GM23338 (cell line): ENCODE data around the gene BICC1. TPM values are rescaled to one million over a fixed set of nuclear protein-coding genes. Genes with fewer than 3 reads are reported as not detected.

ENCODE experiments used
- ATAC-seq: fragments of 200-7000 bp; cut with Tn5 transposase; 3 replicates; pipeline ENCODE4 v1.9.1; 2020
- DNase-seq: peaks from one replicate; pipeline ENCODE4 v3.0.0-alpha.2; 2015; ENCODE audit warnings: low spot score
- H2AFZ ChIP-seq: fragments of 200-600 bp; sonication (generic); 2 replicates; pipeline ENCODE4 v1.8.0; 2016; ENCODE audit warnings: antibody characterized with exemption, mild to moderate bottlenecking, moderate library complexity
- H3F3A ChIP-seq: fragments of 200-600 bp; sonication (generic); replicated peaks from 2 replicates; pipeline ENCODE4 v1.8.0; 2017; ENCODE audit warnings: antibody characterized with exemption, mixed run types, low read depth
- H3K27ac ChIP-seq: fragments of 200-600 bp; sonication (generic); 2 replicates; pipeline ENCODE4 v1.6.1; 2016; ENCODE audit warnings: low read depth
- H3K27me3 ChIP-seq: fragments of 200-600 bp; sonication (generic); 2 replicates; pipeline ENCODE4 v1.8.0; 2016; ENCODE audit warnings: mild to moderate bottlenecking, mixed run types, moderate library complexity; ENCODE audit not compliant: insufficient read depth
- H3K36me3 ChIP-seq: fragments of 200-600 bp; sonication (generic); 2 replicates; pipeline ENCODE4 v1.8.0; 2016; ENCODE audit warnings: mild to moderate bottlenecking; ENCODE audit not compliant: insufficient read depth
- H3K4me1 ChIP-seq: fragments of 200-600 bp; sonication (generic); 2 replicates; pipeline ENCODE4 v1.8.0; 2016; ENCODE audit warnings: mild to moderate bottlenecking, moderate library complexity; ENCODE audit not compliant: insufficient read depth
- H3K4me2 ChIP-seq: fragments of 200-600 bp; sonication (generic); 2 replicates; pipeline ENCODE4 v1.7.1; 2017; ENCODE audit warnings: mixed run types
- H3K4me3 ChIP-seq: fragments of 200-600 bp; sonication (generic); 2 replicates; pipeline ENCODE4 v1.6.1; 2016; ENCODE audit warnings: mixed run types
- H3K79me2 ChIP-seq: fragments of 200-600 bp; sonication (generic); replicated peaks from 2 replicates; pipeline ENCODE4 v1.8.0; 2017; ENCODE audit warnings: mild to moderate bottlenecking; ENCODE audit not compliant: insufficient read depth
- H3K9me2 ChIP-seq: fragments of 200-600 bp; sonication (generic); 2 replicates; pipeline ENCODE4 v1.8.0; 2017; ENCODE audit not compliant: insufficient read depth
- H4K20me1 ChIP-seq: fragments of 200-600 bp; sonication (generic); replicated peaks from 2 replicates; pipeline ENCODE4 v1.8.0; 2017; ENCODE audit warnings: mild to moderate bottlenecking; ENCODE audit not compliant: insufficient read depth
- H3K27ac Mint-ChIP-seq: 2 replicates; pipeline ENCODE4 v1.8.0; 2020; ENCODE audit warnings: inconsistent platforms, mild to moderate bottlenecking, moderate library complexity, mixed read lengths
- H3K27me3 Mint-ChIP-seq: 3 replicates; pipeline ENCODE4 v1.8.0; 2022; ENCODE audit warnings: low read depth, mild to moderate bottlenecking, moderate library complexity, mixed read lengths, inconsistent platforms; ENCODE audit not compliant: insufficient read depth, poor library complexity
- H3K36me3 Mint-ChIP-seq: 3 replicates; pipeline ENCODE4 v1.8.0; 2021; ENCODE audit warnings: low read depth, mild to moderate bottlenecking, inconsistent platforms, moderate library complexity, mixed read lengths
- H3K4me1 Mint-ChIP-seq: 3 replicates; pipeline ENCODE4 v1.8.0; 2020; ENCODE audit warnings: mild to moderate bottlenecking, inconsistent platforms, mixed read lengths
- H3K4me3 Mint-ChIP-seq: 3 replicates; pipeline ENCODE4 v1.8.0; 2021; ENCODE audit warnings: moderate library complexity, mild to moderate bottlenecking, inconsistent platforms, mixed read lengths
- H3K9me3 Mint-ChIP-seq: 3 replicates; pipeline ENCODE4 v1.8.0; 2020; ENCODE audit warnings: moderate library complexity, mild to moderate bottlenecking, inconsistent platforms, mixed read lengths
- CREB1 ChIP-seq: fragments of 250-450 bp; sonication (Bioruptor Pico); IDR thresholded peaks from 2 replicates; pipeline ENCODE4 v1.5.0; 2020; ENCODE audit warnings: low read depth, mild to moderate bottlenecking, moderate library complexity
- EZH2 ChIP-seq: fragments of 200-600 bp; sonication (generic); IDR thresholded peaks from one replicate; pipeline ENCODE4 v1.8.0; 2017; ENCODE audit warnings: antibody characterized with exemption, mild to moderate bottlenecking, low read depth; ENCODE audit not compliant: unreplicated experiment
- EZH2phosphoT487 ChIP-seq: fragments of 200-600 bp; sonication (generic); IDR thresholded peaks from one replicate; pipeline ENCODE4 v1.8.1; 2018; ENCODE audit warnings: antibody characterized with exemption; ENCODE audit not compliant: unreplicated experiment
- JUNB ChIP-seq: IDR thresholded peaks from one replicate; pipeline ENCODE4 v1.6.1; 2016; ENCODE audit warnings: antibody characterized with exemption; ENCODE audit not compliant: unreplicated experiment
- NANOG ChIP-seq: IDR thresholded peaks from 2 replicates; pipeline ENCODE4 v1.6.1; 2016; ENCODE audit warnings: antibody characterized with exemption, borderline replicate concordance
- POLR2AphosphoS5 ChIP-seq: IDR thresholded peaks from 2 replicates; pipeline ENCODE4 v1.6.1; 2016; ENCODE audit warnings: antibody characterized with exemption, low read depth
- STAT1 ChIP-seq: IDR thresholded peaks from one replicate; pipeline ENCODE4 v1.6.1; 2016; ENCODE audit warnings: antibody characterized with exemption; ENCODE audit not compliant: unreplicated experiment
- ZNF114 ChIP-seq: fragments of 250-450 bp; sonication (Bioruptor Pico); IDR thresholded peaks from 2 replicates; pipeline ENCODE4 v1.5.0; 2020; ENCODE audit warnings: mild to moderate bottlenecking, moderate library complexity
- polyA plus RNA-seq: library from polyadenylated mRNA; unstranded; fragments of >200 nt; fragmentation: Nextera tagmentation; extraction: Ambion mirVana; gene quantifications from 2 replicates; pipeline ENCODE4 v1.2.1, GENCODE V29; 2016
- total RNA-seq: library from RNA; depleted of rRNA; stranded (reverse); fragments of >200 nt; shearing (Covaris generic); gene quantifications from 2 replicates; pipeline ENCODE4 v1.2.3, GENCODE V29; 2014
- TF ChIP-seq, protein P1 (sequence below): IDR thresholded peaks from 2 replicates; pipeline ENCODE4 v1.6.1; 2016; ENCODE audit warnings: antibody characterized with exemption
- TF ChIP-seq, protein P2 (sequence below): IDR thresholded peaks from one replicate; pipeline ENCODE4 v1.6.1; 2018; ENCODE audit warnings: antibody characterized with exemption; ENCODE audit not compliant: unreplicated experiment
- TF ChIP-seq, protein P3 (sequence below): fragments of 250-450 bp; sonication (Bioruptor Pico); IDR thresholded peaks from 2 replicates; pipeline ENCODE4 v1.5.0; 2020; ENCODE audit warnings: mild to moderate bottlenecking, moderate library complexity

Gene BICC1
- total and polyA plus RNA-seq, 2 experiments from 2014 or later: 1.3 to 2.2 TPM

DNA sequence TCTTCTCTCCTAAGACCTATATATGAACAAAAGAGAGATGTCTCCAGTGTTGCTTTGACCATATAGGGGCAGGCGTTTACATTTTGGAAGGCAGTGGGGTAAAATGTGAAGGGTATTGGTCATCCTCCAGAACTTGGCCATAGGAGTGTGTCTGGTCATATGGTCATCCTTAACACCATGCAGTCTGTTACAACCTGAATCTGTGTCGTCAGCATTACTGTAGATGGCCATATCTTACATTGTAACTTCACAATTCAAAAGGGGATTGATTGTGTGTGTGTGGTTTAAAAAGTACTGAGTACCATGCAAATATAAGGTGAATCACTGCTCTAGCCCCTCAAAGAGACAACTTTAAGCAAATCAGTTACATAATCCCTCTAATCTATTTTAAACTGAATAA lies 311.7 kb downstream of the BICC1 start (continued):
- TF ChIP-seq NANOG: no peak
- TF ChIP-seq, protein P1, sequence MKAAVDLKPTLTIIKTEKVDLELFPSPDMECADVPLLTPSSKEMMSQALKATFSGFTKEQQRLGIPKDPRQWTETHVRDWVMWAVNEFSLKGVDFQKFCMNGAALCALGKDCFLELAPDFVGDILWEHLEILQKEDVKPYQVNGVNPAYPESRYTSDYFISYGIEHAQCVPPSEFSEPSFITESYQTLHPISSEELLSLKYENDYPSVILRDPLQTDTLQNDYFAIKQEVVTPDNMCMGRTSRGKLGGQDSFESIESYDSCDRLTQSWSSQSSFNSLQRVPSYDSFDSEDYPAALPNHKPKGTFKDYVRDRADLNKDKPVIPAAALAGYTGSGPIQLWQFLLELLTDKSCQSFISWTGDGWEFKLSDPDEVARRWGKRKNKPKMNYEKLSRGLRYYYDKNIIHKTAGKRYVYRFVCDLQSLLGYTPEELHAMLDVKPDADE: no peak

DNA sequence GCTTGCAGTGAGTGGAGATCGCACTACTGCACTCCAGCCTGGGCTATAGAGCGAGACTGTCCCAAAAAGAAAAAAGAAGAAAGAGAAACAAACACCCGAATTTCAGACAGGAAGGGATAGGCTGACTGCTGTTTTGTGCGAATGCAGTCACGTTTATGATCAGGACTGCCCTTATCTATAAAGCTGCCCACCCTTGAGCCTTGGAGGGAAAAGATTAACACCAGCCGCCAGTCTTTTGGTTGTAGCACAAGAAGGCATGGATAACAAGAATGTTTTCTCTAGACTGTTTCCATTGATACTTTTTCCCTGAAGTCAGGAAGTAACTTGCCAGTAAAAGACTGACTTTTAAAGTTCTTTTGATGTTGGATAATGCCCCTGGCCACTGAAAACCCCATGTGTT lies 314.0 kb downstream of the BICC1 start:
- no peak overlapping the region for H3K4me3 Mint-ChIP-seq
- DNase-seq (no peak), ATAC-seq (no peak)
- no peaks in the 10 kb centered on the region for H3K9me3 Mint-ChIP-seq
- no peak overlapping the region for H3K27ac Mint-ChIP-seq
- Histone ChIP-seq H3K4me2 (no peak overlapping the region), H3K4me1 (no peaks in the 10 kb centered on the region), H3K36me3 (no peaks in the 10 kb centered on the region), H3K4me3 (no peak overlapping the region), H3K27ac (no peak overlapping the region), H3F3A (no peaks in the 10 kb centered on the region), H2AFZ (no peak overlapping the region), H3K79me2 (no peaks in the 10 kb centered on the region), H3K9me2 (no peaks in the 10 kb centered on the region), H4K20me1 (no peaks in the 10 kb centered on the region), H3K27me3 (no peaks in the 10 kb centered on the region)
- no peaks in the 10 kb centered on the region for H3K27me3 Mint-ChIP-seq
- no peaks in the 10 kb centered on the region for H3K36me3 Mint-ChIP-seq
- H3K4me1 Mint-ChIP-seq: 0 out of 3 replicates have a peak, but pooled peaks cover under 1% of the 10 kb centered on the region
- TF ChIP-seq, protein P2, sequence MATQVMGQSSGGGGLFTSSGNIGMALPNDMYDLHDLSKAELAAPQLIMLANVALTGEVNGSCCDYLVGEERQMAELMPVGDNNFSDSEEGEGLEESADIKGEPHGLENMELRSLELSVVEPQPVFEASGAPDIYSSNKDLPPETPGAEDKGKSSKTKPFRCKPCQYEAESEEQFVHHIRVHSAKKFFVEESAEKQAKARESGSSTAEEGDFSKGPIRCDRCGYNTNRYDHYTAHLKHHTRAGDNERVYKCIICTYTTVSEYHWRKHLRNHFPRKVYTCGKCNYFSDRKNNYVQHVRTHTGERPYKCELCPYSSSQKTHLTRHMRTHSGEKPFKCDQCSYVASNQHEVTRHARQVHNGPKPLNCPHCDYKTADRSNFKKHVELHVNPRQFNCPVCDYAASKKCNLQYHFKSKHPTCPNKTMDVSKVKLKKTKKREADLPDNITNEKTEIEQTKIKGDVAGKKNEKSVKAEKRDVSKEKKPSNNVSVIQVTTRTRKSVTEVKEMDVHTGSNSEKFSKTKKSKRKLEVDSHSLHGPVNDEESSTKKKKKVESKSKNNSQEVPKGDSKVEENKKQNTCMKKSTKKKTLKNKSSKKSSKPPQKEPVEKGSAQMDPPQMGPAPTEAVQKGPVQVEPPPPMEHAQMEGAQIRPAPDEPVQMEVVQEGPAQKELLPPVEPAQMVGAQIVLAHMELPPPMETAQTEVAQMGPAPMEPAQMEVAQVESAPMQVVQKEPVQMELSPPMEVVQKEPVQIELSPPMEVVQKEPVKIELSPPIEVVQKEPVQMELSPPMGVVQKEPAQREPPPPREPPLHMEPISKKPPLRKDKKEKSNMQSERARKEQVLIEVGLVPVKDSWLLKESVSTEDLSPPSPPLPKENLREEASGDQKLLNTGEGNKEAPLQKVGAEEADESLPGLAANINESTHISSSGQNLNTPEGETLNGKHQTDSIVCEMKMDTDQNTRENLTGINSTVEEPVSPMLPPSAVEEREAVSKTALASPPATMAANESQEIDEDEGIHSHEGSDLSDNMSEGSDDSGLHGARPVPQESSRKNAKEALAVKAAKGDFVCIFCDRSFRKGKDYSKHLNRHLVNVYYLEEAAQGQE: no peak
- no peak for TF ChIP-seq NANOG
- no peak for TF ChIP-seq POLR2AphosphoS5
- TF ChIP-seq ZNF114 (CRISPR knock-in tag): no peak
- no peak for TF ChIP-seq EZH2phosphoT487
- no peak for TF ChIP-seq JUNB
- no peak for TF ChIP-seq EZH2
- TF ChIP-seq CREB1 (CRISPR knock-in tag): no peak
- no peak for TF ChIP-seq STAT1

DNA sequence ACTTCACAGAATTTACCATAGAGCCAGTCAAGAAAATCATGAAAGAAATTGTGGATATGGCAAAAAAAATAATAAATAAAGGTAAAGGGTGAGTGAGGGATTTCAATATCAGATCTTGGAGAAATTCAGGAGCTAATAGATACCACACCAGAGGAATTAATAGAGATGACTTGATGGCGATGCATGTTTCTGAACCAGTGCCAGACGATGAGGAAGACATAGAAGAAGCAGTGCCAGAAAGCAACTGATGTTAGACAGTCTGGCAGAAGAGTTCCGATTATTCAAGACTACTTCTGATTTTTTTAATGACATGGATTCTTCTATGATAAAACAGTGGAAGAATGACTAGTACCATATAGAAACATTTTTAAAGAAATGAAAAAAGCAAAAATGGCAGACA lies 314.7 kb downstream of the BICC1 start:
- Histone ChIP-seq H3K79me2 (no peaks in the 10 kb centered on the region), H3K4me3 (no peak overlapping the region), H3F3A (no peaks in the 10 kb centered on the region), H3K36me3 (no peaks in the 10 kb centered on the region), H2AFZ (no peak overlapping the region), H3K4me2 (no peak overlapping the region), H3K27ac (no peak overlapping the region), H3K4me1 (no peaks in the 10 kb centered on the region), H4K20me1 (no peaks in the 10 kb centered on the region), H3K27me3 (no peaks in the 10 kb centered on the region), H3K9me2 (no peaks in the 10 kb centered on the region)
- ATAC-seq: no peak
- no peak overlapping the region for H3K4me3 Mint-ChIP-seq
- 0 out of 3 replicates have a peak, but pooled peaks cover 2% of the 10 kb centered on the region for H3K4me1 Mint-ChIP-seq
- H3K27ac Mint-ChIP-seq: no peak overlapping the region
- H3K36me3 Mint-ChIP-seq: no peaks in the 10 kb centered on the region
- DNase-seq: no peak
- no peaks in the 10 kb centered on the region for H3K27me3 Mint-ChIP-seq
- no peaks in the 10 kb centered on the region for H3K9me3 Mint-ChIP-seq
- TF ChIP-seq, protein P3, sequence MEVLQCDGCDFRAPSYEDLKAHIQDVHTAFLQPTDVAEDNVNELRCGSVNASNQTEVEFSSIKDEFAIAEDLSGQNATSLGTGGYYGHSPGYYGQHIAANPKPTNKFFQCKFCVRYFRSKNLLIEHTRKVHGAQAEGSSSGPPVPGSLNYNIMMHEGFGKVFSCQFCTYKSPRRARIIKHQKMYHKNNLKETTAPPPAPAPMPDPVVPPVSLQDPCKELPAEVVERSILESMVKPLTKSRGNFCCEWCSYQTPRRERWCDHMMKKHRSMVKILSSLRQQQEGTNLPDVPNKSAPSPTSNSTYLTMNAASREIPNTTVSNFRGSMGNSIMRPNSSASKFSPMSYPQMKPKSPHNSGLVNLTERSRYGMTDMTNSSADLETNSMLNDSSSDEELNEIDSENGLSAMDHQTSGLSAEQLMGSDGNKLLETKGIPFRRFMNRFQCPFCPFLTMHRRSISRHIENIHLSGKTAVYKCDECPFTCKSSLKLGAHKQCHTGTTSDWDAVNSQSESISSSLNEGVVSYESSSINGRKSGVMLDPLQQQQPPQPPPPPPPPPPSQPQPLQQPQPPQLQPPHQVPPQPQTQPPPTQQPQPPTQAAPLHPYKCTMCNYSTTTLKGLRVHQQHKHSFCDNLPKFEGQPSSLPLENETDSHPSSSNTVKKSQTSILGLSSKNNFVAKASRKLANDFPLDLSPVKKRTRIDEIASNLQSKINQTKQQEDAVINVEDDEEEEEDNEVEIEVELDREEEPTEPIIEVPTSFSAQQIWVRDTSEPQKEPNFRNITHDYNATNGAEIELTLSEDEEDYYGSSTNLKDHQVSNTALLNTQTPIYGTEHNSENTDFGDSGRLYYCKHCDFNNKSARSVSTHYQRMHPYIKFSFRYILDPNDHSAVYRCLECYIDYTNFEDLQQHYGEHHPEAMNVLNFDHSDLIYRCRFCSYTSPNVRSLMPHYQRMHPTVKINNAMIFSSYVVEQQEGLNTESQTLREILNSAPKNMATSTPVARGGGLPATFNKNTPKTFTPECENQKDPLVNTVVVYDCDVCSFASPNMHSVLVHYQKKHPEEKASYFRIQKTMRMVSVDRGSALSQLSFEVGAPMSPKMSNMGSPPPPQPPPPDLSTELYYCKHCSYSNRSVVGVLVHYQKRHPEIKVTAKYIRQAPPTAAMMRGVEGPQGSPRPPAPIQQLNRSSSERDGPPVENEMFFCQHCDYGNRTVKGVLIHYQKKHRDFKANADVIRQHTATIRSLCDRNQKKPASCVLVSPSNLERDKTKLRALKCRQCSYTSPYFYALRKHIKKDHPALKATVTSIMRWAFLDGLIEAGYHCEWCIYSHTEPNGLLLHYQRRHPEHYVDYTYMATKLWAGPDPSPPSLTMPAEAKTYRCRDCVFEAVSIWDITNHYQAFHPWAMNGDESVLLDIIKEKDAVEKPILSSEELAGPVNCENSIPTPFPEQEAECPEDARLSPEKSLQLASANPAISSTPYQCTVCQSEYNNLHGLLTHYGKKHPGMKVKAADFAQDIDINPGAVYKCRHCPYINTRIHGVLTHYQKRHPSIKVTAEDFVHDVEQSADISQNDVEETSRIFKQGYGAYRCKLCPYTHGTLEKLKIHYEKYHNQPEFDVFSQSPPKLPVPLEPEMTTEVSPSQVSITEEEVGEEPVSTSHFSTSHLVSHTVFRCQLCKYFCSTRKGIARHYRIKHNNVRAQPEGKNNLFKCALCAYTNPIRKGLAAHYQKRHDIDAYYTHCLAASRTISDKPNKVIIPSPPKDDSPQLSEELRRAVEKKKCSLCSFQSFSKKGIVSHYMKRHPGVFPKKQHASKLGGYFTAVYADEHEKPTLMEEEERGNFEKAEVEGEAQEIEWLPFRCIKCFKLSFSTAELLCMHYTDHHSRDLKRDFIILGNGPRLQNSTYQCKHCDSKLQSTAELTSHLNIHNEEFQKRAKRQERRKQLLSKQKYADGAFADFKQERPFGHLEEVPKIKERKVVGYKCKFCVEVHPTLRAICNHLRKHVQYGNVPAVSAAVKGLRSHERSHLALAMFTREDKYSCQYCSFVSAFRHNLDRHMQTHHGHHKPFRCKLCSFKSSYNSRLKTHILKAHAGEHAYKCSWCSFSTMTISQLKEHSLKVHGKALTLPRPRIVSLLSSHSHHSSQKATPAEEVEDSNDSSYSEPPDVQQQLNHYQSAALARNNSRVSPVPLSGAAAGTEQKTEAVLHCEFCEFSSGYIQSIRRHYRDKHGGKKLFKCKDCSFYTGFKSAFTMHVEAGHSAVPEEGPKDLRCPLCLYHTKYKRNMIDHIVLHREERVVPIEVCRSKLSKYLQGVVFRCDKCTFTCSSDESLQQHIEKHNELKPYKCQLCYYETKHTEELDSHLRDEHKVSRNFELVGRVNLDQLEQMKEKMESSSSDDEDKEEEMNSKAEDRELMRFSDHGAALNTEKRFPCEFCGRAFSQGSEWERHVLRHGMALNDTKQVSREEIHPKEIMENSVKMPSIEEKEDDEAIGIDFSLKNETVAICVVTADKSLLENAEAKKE (CRISPR knock-in tag): no peak
